Right atrium auricular region (tissue), 2 donors: ENCODE measurements around the gene HCN2. TPM values are rescaled to one million over a fixed set of nuclear protein-coding genes. Genes with fewer than 3 reads are reported as not detected.
A peak's percentile ranks its signal among the peaks of the same experiment; 100 is the strongest.

Experiments
- DNase-seq: peaks from one replicate; pipeline ENCODE4 v3.0.0-alpha.2; 2019; ENCODE audit warnings: low spot score
- H3K27ac ChIP-seq, 2 donors: fragments of 200-600 bp; sonication (generic); 1 replicate in 1 of 2; 2 replicates in 1 of 2; pipeline ENCODE4 v1.5.1; 2016 to 2019
- H3K27me3 ChIP-seq, 2 donors: fragments of 200-600 bp; sonication (generic); one replicate each; pipeline versions ENCODE4 v1.5.1 to v1.6.0; 2017 to 2019
- H3K36me3 ChIP-seq: fragments of 200-600 bp; sonication (generic); one replicate; pipeline ENCODE4 v1.5.1; 2016
- H3K4me1 ChIP-seq, 2 donors: fragments of 200-600 bp; sonication (generic); one replicate each; pipeline versions ENCODE4 v1.5.1 to v1.6.0; 2017 to 2019
- H3K4me3 ChIP-seq, 2 donors: fragments of 200-600 bp; sonication (generic); 1 replicate in 1 of 2; 2 replicates in 1 of 2; pipeline ENCODE4 v1.5.1; 2017 to 2019; ENCODE audit warnings: mild to moderate bottlenecking in 1 of 2, moderate library complexity in 1 of 2
- H3K9me3 ChIP-seq, 2 donors: fragments of 200-600 bp; sonication (generic); one replicate each; pipeline ENCODE4 v1.5.1; 2019
- total RNA-seq, 2 donors: library from RNA; depleted of rRNA; stranded (reverse); fragments of >200 nt; gene quantifications; one replicate each; pipeline ENCODE4 v1.1.0, GENCODE V29; 2016
- TF ChIP-seq, protein P1 (sequence below), 2 donors: fragments of 200-600 bp; sonication (generic); IDR thresholded peaks; one replicate each; pipeline ENCODE4 v1.5.1; 2019; ENCODE audit warnings: antibody characterized with exemption in 2 of 2

The HCN2 gene
- total RNA-seq, 2 donors from 2014 or later, result 1.4 to 11.1 TPM

DNA sequence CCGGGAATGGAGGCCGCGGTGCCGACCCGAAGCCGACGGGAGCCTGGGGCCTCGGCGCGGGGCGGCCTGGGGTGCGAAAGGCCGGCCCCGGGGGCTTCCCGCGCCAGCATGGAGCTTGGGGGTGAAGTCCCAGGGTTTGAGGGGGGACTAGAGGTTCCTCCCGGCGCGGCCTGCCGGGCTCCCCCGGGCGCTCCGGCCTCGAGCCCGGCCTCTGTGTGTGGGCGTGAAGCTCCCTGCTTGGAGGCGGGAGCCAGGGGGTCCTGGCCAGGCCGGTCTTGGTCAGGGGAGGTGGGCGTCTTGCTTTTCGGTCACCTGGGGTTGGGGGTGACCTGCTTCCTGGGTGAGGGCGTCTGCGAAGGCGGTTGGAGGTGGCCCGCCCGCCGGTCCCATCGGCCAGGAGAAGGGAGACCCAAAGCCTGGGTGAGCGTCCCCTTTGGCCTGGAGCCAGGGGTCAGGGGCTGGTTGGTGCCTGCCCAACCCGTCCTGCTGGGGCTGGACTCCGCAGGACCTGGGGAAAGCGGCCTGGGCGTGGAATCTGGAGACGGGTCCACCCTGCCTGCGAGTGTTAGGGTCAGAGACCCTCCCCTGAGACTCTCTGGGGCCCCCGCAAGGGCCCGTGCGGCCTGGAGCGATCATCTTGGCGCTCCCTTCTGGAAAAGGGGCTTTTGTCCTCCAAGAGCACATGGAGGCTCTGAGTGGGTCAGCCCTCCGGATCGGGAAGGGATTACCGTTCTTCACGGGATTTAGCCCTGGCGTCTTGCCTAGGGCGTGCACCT, 16.8 kb upstream of the HCN2 start:
- H3K4me1 ChIP-seq, result peaks cover 0 to 60% of the 10 kb centered on the region in 2 donors
- H3K27me3 ChIP-seq, result no peaks in the 10 kb centered on the region
- H3K9me3 ChIP-seq, result no peaks in the 10 kb centered on the region
- H3K36me3 ChIP-seq, result peaks cover 4% of the 10 kb centered on the region
- H3K27ac ChIP-seq, result peak overlapping the region; percentile 96 to 97
- TF ChIP-seq, protein P1, sequence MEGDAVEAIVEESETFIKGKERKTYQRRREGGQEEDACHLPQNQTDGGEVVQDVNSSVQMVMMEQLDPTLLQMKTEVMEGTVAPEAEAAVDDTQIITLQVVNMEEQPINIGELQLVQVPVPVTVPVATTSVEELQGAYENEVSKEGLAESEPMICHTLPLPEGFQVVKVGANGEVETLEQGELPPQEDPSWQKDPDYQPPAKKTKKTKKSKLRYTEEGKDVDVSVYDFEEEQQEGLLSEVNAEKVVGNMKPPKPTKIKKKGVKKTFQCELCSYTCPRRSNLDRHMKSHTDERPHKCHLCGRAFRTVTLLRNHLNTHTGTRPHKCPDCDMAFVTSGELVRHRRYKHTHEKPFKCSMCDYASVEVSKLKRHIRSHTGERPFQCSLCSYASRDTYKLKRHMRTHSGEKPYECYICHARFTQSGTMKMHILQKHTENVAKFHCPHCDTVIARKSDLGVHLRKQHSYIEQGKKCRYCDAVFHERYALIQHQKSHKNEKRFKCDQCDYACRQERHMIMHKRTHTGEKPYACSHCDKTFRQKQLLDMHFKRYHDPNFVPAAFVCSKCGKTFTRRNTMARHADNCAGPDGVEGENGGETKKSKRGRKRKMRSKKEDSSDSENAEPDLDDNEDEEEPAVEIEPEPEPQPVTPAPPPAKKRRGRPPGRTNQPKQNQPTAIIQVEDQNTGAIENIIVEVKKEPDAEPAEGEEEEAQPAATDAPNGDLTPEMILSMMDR (IDR thresholded peaks at IDR 0.05), result no peak
- no peak for DNase-seq
- H3K4me3 ChIP-seq, result peak overlapping the region; percentile 98 to 99

DNA sequence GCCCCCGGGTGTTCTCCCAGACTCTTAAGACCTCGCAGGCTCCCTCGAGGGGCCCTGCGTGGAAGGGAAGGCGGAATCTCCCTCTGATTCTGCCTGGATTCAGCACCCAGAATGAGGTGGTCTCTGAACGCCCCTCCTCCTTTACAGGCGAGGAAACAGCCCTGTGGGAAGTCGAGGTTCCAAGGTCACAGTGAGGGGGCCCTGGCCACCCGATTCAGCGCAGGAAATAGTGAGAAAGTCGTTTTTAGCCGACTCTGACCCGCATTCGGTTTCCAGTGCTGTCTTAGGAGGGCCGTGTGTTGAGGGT, 16.2 kb upstream of the HCN2 start:
- H3K27ac ChIP-seq, result peak overlapping the region; percentile 96 to 97
- DNase-seq, result no peak
- H3K9me3 ChIP-seq, result no peaks in the 10 kb centered on the region
- H3K4me3 ChIP-seq, result peak overlapping the region; percentile 98 to 99
- TF ChIP-seq, protein P1 (IDR thresholded peaks at IDR 0.05), result no peak
- H3K36me3 ChIP-seq, result peaks cover 9% of the 10 kb centered on the region
- H3K27me3 ChIP-seq, result no peaks in the 10 kb centered on the region
- peaks cover 0 to 66% of the 10 kb centered on the region in 2 donors for H3K4me1 ChIP-seq

DNA sequence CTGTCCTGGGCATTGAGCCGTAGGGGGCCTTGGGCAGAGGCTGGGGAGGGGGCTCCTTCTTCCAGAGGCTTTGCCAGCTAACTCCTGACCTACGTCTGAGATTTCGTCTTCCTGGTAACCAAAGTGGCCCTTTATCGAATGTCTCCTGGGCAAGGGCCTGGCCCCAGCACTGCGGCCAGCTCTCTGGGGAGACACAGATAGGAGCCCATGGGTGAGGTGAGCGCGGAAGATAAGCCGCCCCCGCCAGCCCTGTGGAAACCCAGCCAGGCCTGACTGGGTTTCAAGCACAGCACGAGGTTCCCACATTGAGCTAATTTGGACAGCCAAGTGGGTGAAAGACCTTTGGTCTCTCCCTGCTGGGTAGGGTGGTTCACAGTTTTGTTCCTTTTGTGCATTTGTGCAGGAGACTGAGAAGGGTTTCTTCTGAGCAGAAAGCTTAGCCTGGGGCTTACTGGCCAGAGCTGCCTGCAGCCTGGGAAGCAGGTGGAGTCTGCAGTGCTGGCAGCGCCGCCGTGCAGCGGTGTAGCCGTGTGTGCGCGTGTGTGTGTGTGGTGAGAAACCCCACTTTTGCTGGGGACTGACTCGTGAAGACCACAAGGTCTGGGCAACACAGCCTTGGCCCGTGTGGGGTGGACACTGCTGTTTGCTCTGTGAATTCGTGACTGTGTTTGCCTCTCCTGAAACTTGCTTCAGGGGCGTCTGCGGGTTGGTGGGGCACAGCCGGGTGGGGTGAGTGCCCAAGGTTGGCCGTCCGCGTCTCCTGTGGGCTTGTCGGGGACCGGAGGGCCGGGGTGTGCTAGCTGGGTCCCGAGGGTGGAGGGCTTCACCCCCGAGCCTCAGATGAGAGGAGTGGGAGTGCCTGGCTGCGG, 14.8 kb upstream of the HCN2 start:
- TF ChIP-seq, protein P1 (IDR thresholded peaks at IDR 0.05), result no peak
- no peak for DNase-seq
- H3K27me3 ChIP-seq, result no peaks in the 10 kb centered on the region
- peak overlapping the region; percentile 34 to 98 for H3K4me3 ChIP-seq
- peaks cover 17% of the 10 kb centered on the region for H3K36me3 ChIP-seq
- no peaks in the 10 kb centered on the region for H3K9me3 ChIP-seq
- H3K27ac ChIP-seq, result peak overlapping the region; percentile 96 to 97
- peaks cover 0 to 76% of the 10 kb centered on the region in 2 donors for H3K4me1 ChIP-seq

DNA sequence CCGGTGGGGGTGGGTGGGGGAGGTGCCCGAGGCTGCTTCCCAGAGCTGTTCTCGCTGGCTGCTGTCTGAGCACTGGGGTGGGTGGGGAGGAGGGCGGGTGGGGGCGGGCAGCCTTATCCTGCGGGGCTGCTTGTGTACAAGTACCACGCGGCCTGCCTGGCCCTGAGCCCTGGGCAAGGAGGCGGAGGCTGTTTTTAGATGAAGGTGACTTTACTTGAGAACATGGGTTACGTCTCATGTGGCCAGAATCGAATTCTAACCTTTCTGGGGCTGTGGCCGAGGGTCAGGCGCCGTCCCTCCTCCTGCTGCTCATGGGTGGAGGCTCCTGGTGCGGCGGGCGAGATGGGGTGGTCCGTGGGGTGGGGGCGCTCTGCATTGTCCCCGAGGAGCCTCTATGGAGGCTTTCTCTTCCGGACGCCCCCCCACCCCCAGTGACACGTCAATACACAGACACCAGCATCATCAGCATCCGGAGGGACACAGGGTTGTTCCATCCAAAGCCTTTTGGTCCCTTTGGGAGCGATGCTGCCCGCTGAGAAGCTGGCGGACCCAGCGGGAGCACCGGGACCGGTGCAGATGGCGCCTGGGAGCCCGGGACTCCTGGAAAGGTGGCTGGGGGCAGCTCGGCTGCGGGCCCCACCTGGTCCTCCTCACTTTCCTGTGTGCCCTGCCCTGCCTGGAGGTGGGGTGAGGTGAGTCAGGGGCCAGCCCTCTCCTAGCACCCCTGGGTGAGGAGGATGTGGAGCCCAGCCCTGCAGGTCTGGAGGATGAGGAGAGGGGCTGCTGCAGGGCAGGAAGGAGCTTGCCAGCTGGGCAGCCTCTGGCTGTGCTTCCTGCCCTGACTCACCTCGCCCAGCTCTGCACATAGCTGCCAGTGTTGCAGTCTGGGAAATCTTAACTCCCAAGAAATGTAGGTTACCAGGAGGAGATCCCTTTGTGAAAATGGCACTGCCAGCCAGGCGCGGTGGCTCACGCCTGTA, 13.9 kb upstream of the HCN2 start:
- Histone ChIP-seq H3K27ac (peak overlapping the region; percentile 96 to 97), H3K9me3 (no peaks in the 10 kb centered on the region), H3K27me3 (no peaks in the 10 kb centered on the region), H3K4me1 (peaks cover 0 to 79% of the 10 kb centered on the region in 2 donors), H3K36me3 (peaks cover 25% of the 10 kb centered on the region), H3K4me3 (peak overlapping the region; percentile 34 to 98)
- DNase-seq, result peak; percentile 75
- TF ChIP-seq, protein P1 (IDR thresholded peaks at IDR 0.05), result no peak

DNA sequence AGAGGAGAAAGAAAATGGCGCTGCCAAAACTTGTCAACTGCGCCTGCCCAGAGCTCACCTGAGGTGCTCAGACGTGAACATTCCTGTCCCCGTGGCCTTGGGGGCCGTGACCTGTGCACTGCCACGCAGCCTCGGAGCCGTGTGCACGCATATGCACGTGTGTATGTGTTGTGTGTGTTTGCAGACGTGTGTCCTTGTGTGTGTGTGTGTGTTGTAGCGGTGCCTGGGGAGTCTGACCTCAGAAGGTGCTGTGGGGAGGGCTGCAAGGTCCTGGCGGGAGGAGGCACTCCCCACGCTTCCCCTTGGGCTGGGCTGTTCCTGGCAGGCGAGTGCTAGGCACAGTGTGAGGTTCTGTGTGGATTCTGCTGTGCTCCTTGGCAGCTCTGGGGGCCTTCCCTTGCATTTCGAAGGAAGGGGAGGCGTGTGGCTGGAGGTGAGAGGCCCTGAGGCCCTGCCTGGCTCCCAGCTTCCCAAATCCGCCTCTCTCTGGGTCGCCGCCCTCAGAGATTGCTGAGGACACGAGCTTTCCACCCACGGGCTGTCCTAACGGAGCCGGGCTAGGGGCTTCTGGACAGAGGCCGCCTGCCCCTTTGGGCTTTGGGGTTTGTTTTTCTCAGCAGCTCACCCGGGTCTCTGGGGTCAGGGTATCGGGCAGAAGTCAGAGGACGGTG, 12.8 kb upstream of the HCN2 start:
- no peaks in the 10 kb centered on the region for H3K27me3 ChIP-seq
- H3K4me3 ChIP-seq, result peak overlapping the region in 1 of 2 donors; percentile 98
- no peaks in the 10 kb centered on the region for H3K9me3 ChIP-seq
- DNase-seq, result no peak
- TF ChIP-seq, protein P1 (IDR thresholded peaks at IDR 0.05), result no peak
- peaks cover 0 to 76% of the 10 kb centered on the region in 2 donors for H3K4me1 ChIP-seq
- H3K36me3 ChIP-seq, result peaks cover 36% of the 10 kb centered on the region
- peak overlapping the region; percentile 96 to 97 for H3K27ac ChIP-seq
